DMS 273 treated with DMSO at 0.1 percent for 48 hours (cell line): ENCODE results near the gene F2.
"Not testable (repeated sequence)": the region's sequence is repeated elsewhere in the genome, so short reads cannot be mapped to it uniquely, and the experiment has no call there.

Source experiments
- DNase-seq: peaks from one replicate; lab custom pipeline; 2025; lab: John Stamatoyannopoulos, UW

Gene F2

GRCh38 chr11:46719048-46719542 is at the start of gene F2:
Gene F2 (plus strand): TSS chr11:46719213. CDS start chr11:46719236, 23 bp downstream.
- DNase-seq = no peak

GRCh38 chr11:46669711-46670139 is 49.3 kb upstream of the F2 start:
- no peak for DNase-seq

- not testable (repeated sequence) for DNase-seq
Measured at GRCh38 chr11:46670521-46670920, 48.5 kb upstream of the F2 start.

GRCh38 chr11:46671958-46672315 is 47.1 kb upstream of the F2 start:
- DNase-seq = no peak

- no peak for DNase-seq
Measured at GRCh38 chr11:46672381-46672839, 46.6 kb upstream of the F2 start.

GRCh38 chr11:46673713-46674462 is 45.1 kb upstream of the F2 start:
- no peak for DNase-seq

- DNase-seq = no peak
Measured at GRCh38 chr11:46674463-46675287, 44.3 kb upstream of the F2 start.

GRCh38 chr11:46675288-46675851 is 43.6 kb upstream of the F2 start:
- DNase-seq = no peak

- DNase-seq = no peak
Measured at GRCh38 chr11:46675949-46676348, 43.1 kb upstream of the F2 start.

- DNase-seq = no peak
Measured at GRCh38 chr11:46676436-46677158, 42.4 kb upstream of the F2 start.

- DNase-seq = no peak
Measured at GRCh38 chr11:46677169-46677568, 41.8 kb upstream of the F2 start.

GRCh38 chr11:46677991-46678740 is 40.8 kb upstream of the F2 start:
- DNase-seq = no peak

- no peak for DNase-seq
Measured at GRCh38 chr11:46678741-46679130, 40.3 kb upstream of the F2 start.

GRCh38 chr11:46679241-46680163 is 39.5 kb upstream of the F2 start:
- no peak for DNase-seq

GRCh38 chr11:46680164-46680760 is 38.8 kb upstream of the F2 start:
- DNase-seq = no peak

- no peak for DNase-seq
Measured at GRCh38 chr11:46680815-46681214, 38.2 kb upstream of the F2 start.

- DNase-seq = no peak
Measured at GRCh38 chr11:46681814-46682213, 37.2 kb upstream of the F2 start.

- DNase-seq = no peak
Measured at GRCh38 chr11:46682773-46683752, 36.0 kb upstream of the F2 start.

- DNase-seq = no peak
Measured at GRCh38 chr11:46684367-46684766, 34.6 kb upstream of the F2 start.
